22Rv1 (cell line): Measurements from ENCODE around the gene SLC25A38.

Source experiments
- ZFX ChIP-seq: fragments of 450-650 bp; IDR thresholded peaks from 2 replicates; pipeline ENCODE4 v1.6.1; 2017; ENCODE audit warnings: antibody characterized with exemption, borderline replicate concordance
- TF ChIP-seq, protein P1 (sequence below): fragments of 450-650 bp; IDR thresholded peaks from 2 replicates; pipeline ENCODE4 v1.5.1; 2017; ENCODE audit warnings: mild to moderate bottlenecking

DNA sequence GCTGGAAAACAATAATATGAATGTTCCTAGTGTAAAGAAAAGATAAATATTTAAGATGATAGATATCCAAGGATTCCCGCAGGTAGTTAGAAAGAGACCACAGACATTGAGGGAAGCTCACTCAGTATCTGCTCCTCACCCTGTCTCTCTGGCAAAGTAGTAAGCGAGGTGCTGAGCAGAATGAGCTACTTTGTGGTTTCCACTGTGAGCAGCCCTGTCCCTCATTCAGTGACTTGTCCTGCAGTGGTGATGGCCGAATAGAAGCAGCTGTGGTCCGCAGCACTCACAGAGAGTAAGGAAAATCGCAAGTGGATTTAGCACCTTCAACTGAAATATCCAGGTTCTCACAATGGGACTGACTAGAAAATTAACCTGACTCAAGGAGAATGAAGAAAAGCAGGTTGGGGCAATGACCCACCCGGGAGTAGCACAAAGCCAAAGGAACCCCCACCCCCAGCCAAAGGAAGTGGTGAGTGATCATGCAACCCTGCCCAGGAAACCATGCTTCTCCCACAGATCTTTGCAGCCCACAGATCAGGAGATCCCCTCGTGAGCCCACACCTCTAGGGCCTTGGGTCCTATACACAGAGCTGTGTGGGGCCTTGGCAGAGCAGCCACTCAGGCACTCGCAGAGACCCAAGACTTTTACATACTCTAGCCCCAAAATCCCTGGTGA, 21.8 kb upstream of the SLC25A38 start:
- TF ChIP-seq, protein P1, sequence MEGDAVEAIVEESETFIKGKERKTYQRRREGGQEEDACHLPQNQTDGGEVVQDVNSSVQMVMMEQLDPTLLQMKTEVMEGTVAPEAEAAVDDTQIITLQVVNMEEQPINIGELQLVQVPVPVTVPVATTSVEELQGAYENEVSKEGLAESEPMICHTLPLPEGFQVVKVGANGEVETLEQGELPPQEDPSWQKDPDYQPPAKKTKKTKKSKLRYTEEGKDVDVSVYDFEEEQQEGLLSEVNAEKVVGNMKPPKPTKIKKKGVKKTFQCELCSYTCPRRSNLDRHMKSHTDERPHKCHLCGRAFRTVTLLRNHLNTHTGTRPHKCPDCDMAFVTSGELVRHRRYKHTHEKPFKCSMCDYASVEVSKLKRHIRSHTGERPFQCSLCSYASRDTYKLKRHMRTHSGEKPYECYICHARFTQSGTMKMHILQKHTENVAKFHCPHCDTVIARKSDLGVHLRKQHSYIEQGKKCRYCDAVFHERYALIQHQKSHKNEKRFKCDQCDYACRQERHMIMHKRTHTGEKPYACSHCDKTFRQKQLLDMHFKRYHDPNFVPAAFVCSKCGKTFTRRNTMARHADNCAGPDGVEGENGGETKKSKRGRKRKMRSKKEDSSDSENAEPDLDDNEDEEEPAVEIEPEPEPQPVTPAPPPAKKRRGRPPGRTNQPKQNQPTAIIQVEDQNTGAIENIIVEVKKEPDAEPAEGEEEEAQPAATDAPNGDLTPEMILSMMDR, result no peak
- no peak for TF ChIP-seq ZFX
